Glutamatergic neuron (in vitro differentiated cells): ENCODE results near the gene IFNAR1. TPM values are rescaled to one million over a fixed set of nuclear protein-coding genes. Genes with fewer than 3 reads are reported as not detected.

Experiments used
- DNase-seq: peaks from one replicate; pipeline ENCODE4 v3.0.0; 2022
- H3K27ac Mint-ChIP-seq: one replicate; pipeline ENCODE4 v1.8.0; 2020; ENCODE audit warnings: mild to moderate bottlenecking, mixed read lengths, inconsistent platforms; ENCODE audit not compliant: unreplicated experiment
- H3K27me3 Mint-ChIP-seq: one replicate; pipeline ENCODE4 v1.8.0; 2020; ENCODE audit warnings: mild to moderate bottlenecking, moderate library complexity, mixed read lengths, inconsistent platforms; ENCODE audit not compliant: unreplicated experiment
- H3K36me3 Mint-ChIP-seq: one replicate; pipeline ENCODE4 v1.8.0; 2020; ENCODE audit warnings: mild to moderate bottlenecking, mixed read lengths, inconsistent platforms; ENCODE audit not compliant: unreplicated experiment
- H3K4me1 Mint-ChIP-seq: one replicate; pipeline ENCODE4 v1.8.0; 2020; ENCODE audit warnings: mild to moderate bottlenecking, low read depth, mixed read lengths, inconsistent platforms; ENCODE audit not compliant: unreplicated experiment
- H3K4me3 Mint-ChIP-seq: one replicate; pipeline ENCODE4 v1.8.0; 2020; ENCODE audit warnings: mild to moderate bottlenecking, mixed read lengths, inconsistent platforms; ENCODE audit not compliant: unreplicated experiment
- H3K9me3 Mint-ChIP-seq: one replicate; pipeline ENCODE4 v1.8.0; 2020; ENCODE audit warnings: mild to moderate bottlenecking, moderate library complexity, mixed read lengths, inconsistent platforms; ENCODE audit not compliant: unreplicated experiment
- CTCF ChIP-seq: fragments of 200-600 bp; sonication (generic); IDR thresholded peaks from one replicate; pipeline ENCODE4 v1.5.0; 2021; ENCODE audit not compliant: partially characterized antibody, unreplicated experiment
- total RNA-seq: library from RNA; stranded (reverse); fragmentation: NEBNext Ultra II Directional; extraction: Animal tissue kit (Norgen Biotek cat#: 25700); gene quantifications from one replicate; pipeline ENCODE4 v1.2.1, GENCODE V29; 2021; ENCODE audit not compliant: unreplicated experiment

Gene IFNAR1
- total RNA-seq, 1 donor from 2014 or later = 17.7 TPM

GRCh38 chr21:33299181-33299752, 25.5 kb upstream of the IFNAR1 start:
- Mint-ChIP-seq H3K27me3 (peaks cover 8% of the 10 kb centered on the region), H3K4me3 (peak overlapping the region; percentile 7), H3K4me1 (peaks cover 8% of the 10 kb centered on the region), H3K9me3 (peaks cover 9% of the 10 kb centered on the region), H3K27ac (no peak overlapping the region), H3K36me3 (no peaks in the 10 kb centered on the region)
- TF ChIP-seq CTCF = no peak
- no peak for DNase-seq

- Mint-ChIP-seq H3K36me3 (no peaks in the 10 kb centered on the region), H3K27ac (no peak overlapping the region), H3K4me3 (no peak overlapping the region), H3K4me1 (peaks cover 8% of the 10 kb centered on the region), H3K27me3 (peaks cover 10% of the 10 kb centered on the region), H3K9me3 (peaks cover 11% of the 10 kb centered on the region)
- TF ChIP-seq CTCF = no peak
- no peak for DNase-seq
Observed at GRCh38 chr21:33300701-33301631, 23.8 kb upstream of the IFNAR1 start.

- no peak for TF ChIP-seq CTCF
- Mint-ChIP-seq H3K36me3 (no peaks in the 10 kb centered on the region), H3K27me3 (peaks cover 10% of the 10 kb centered on the region), H3K4me1 (peaks cover 8% of the 10 kb centered on the region), H3K4me3 (no peak overlapping the region), H3K27ac (no peak overlapping the region), H3K9me3 (peaks cover 11% of the 10 kb centered on the region)
- DNase-seq = no peak
Observed at GRCh38 chr21:33301632-33302002, 23.2 kb upstream of the IFNAR1 start.

GRCh38 chr21:33302055-33302454, 22.7 kb upstream of the IFNAR1 start:
- H3K9me3 Mint-ChIP-seq = peaks cover 14% of the 10 kb centered on the region
- H3K4me3 Mint-ChIP-seq = no peak overlapping the region
- peaks cover 10% of the 10 kb centered on the region for H3K27me3 Mint-ChIP-seq
- TF ChIP-seq CTCF = no peak
- peaks cover 3% of the 10 kb centered on the region for H3K36me3 Mint-ChIP-seq
- no peak for DNase-seq
- H3K4me1 Mint-ChIP-seq = peaks cover 11% of the 10 kb centered on the region
- H3K27ac Mint-ChIP-seq = no peak overlapping the region

- H3K27me3 Mint-ChIP-seq = peaks cover 13% of the 10 kb centered on the region
- H3K36me3 Mint-ChIP-seq = peaks cover 4% of the 10 kb centered on the region
- peaks cover 16% of the 10 kb centered on the region for H3K4me1 Mint-ChIP-seq
- peaks cover 14% of the 10 kb centered on the region for H3K9me3 Mint-ChIP-seq
- H3K27ac Mint-ChIP-seq = no peak overlapping the region
- no peak overlapping the region for H3K4me3 Mint-ChIP-seq
- no peak for DNase-seq
- no peak for TF ChIP-seq CTCF
Observed at GRCh38 chr21:33302796-33303195, 22.0 kb upstream of the IFNAR1 start.
